ENCODE measurements around the gene RTP1.
"Not testable (repeated sequence)": the region's sequence is repeated elsewhere in the genome, so short reads cannot be mapped to it uniquely, and the experiment has no call there.

Gene RTP1

DNA sequence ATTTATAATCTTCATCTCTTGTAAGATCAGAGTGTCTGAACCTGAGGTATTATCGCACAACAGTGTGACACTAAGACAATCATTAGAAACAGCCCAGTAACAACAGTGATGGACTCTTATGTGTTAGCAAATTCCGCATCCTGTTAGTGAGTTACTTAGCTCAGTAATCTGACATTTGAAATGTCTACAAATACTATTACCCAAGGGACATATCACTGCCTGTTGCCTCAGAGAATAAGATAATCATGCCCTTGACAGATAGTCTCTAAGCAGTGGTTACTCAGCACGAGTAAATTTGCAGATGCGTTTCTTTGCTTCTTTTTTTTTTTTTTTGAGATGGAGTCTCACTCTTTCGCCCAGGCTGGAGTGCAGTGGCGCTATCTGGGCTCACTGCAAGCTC is 13.4 kb upstream of the RTP1 start:
- Mint-ChIP-seq H3K36me3 (ENCODE audit: low read depth) (no peaks in the 10 kb centered on the region), H3K9me3 (no peaks in the 10 kb centered on the region), H3K4me3 (no peak overlapping the region), H3K27ac (no peak overlapping the region), H3K27me3 (peaks cover 56% of the 10 kb centered on the region), H3K4me1 (ENCODE audit: low read depth) (peaks cover 10% of the 10 kb centered on the region)
- intact Hi-C loops (cut with micrococcal nuclease) = no loop called here

DNA sequence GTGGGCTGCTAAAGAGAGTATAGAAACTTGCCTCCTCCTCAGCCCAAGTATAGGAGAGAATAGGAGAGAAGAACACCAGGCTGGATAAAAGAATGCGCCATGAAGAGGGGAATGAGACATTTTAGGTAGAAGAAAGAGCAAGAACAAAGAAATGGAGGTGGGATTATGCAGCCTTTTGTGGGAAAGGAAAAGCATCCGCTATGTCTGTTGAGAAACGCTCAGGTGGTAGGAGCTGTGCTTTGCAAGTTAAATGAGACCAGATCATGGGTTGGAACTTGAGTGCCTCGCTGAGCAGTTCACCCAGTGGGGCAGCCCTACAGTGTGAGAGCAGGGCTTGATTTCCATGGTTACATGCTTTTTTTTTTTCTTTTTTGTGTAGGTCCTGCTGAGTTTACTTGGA is 11.5 kb upstream of the RTP1 start:
- Mint-ChIP-seq H3K27ac (no peak overlapping the region), H3K36me3 (ENCODE audit: low read depth) (no peaks in the 10 kb centered on the region), H3K4me3 (no peak overlapping the region), H3K9me3 (no peaks in the 10 kb centered on the region), H3K27me3 (peaks cover 53% of the 10 kb centered on the region), H3K4me1 (ENCODE audit: low read depth) (peaks cover 21% of the 10 kb centered on the region)
- intact Hi-C loops (cut with micrococcal nuclease) = no loop called here

- Mint-ChIP-seq H3K27ac (no peak overlapping the region), H3K36me3 (ENCODE audit: low read depth) (no peaks in the 10 kb centered on the region), H3K27me3 (peaks cover 56% of the 10 kb centered on the region), H3K4me1 (ENCODE audit: low read depth) (peaks cover 27% of the 10 kb centered on the region), H3K9me3 (no peaks in the 10 kb centered on the region), H3K4me3 (no peak overlapping the region)
- intact Hi-C loops (cut with micrococcal nuclease) = no loop called here
These were observed 10.9 kb upstream of the RTP1 start for GRCh38 chr3:187186375-187186774.

DNA sequence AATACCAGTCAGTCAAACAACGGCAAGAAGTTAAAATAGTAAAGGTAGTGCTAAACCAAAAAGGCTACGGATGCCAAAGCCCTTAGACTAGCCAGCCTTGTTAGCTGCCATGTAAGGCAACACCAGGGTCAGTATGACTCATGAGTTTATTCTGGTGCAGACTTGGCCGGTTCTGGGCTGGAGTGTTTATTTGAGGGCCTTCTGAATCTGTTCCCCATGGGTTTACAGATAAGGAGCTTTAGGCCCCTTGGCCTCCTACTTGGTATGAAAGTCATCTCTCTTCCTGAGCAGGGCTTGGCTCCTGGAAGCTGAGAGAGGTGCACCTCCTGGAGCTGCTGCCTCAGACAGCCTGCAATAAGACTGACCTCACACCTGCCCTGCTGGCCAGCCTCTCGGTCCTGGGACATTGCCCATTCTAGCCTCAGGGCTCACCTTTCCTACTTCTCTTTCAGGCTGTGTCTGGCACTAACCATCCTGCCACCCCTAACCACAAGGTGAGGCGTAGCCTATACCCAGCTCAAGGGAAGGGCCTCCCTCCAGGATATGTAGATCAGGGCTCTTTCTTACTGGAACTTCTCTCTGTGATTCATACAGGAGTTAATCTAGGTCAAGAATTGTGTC is 10.4 kb upstream of the RTP1 start:
- intact Hi-C loops (cut with micrococcal nuclease) = no loop called here
- no peaks in the 10 kb centered on the region for H3K9me3 Mint-ChIP-seq
- no peak overlapping the region for H3K4me3 Mint-ChIP-seq
- peaks cover 27% of the 10 kb centered on the region for H3K4me1 Mint-ChIP-seq (ENCODE audit: low read depth)
- peaks cover 59% of the 10 kb centered on the region for H3K27me3 Mint-ChIP-seq
- no peaks in the 10 kb centered on the region for H3K36me3 Mint-ChIP-seq (ENCODE audit: low read depth)
- H3K27ac Mint-ChIP-seq = no peak overlapping the region

DNA sequence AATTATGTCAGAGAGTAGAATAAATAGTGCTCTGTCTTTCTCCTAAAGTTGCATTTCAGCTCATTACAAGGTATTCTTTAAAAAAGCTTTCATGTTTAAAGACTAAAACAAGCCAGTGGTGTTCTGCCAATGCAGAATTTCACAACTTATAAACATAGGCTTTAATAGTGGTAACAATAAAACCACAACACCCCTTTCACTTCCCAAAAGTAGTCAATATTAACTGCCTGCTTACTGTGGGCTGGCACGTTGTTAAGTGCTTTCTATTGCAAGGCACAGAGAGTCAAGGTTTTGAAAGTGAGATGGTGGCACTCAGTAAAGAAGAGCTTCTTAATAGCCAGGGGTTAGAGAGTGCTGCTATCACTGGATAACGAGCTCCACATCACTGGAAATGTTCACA is 8.4 kb upstream of the RTP1 start:
- Mint-ChIP-seq H3K36me3 (ENCODE audit: low read depth) (no peaks in the 10 kb centered on the region), H3K4me1 (ENCODE audit: low read depth) (peaks cover 16% of the 10 kb centered on the region), H3K9me3 (no peaks in the 10 kb centered on the region), H3K27me3 (peaks cover 70% of the 10 kb centered on the region), H3K27ac (no peak overlapping the region), H3K4me3 (no peak overlapping the region)
- intact Hi-C loops (cut with micrococcal nuclease) = no loop called here

DNA sequence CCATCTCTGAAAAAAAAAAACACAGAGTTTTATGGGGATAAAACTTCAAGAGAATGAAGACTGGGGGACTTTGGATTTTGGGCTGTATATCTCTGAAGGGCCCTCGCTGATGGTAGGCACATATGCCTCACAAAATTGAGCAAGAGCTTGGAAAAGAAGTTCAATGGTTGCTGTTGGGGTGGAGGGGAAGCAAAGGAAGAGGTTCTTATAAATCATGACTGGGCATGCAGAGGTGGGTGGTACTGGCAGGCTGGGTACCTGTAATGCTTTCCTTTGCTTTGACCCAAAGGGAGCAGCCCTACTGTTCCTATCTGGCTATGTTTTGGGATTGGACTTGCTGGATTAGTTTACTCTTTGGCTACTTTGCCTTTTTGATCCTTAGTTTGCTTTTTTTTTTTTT is 6.0 kb upstream of the RTP1 start:
- Mint-ChIP-seq H3K4me1 (ENCODE audit: low read depth) (peaks cover 16% of the 10 kb centered on the region), H3K9me3 (no peaks in the 10 kb centered on the region), H3K27me3 (peaks cover 73% of the 10 kb centered on the region), H3K4me3 (no peak overlapping the region), H3K36me3 (ENCODE audit: low read depth) (no peaks in the 10 kb centered on the region), H3K27ac (no peak overlapping the region)
- intact Hi-C loops (cut with micrococcal nuclease) = no loop called here

GRCh38 chr3:187193181-187193580 is 4.1 kb upstream of the RTP1 start:
- H3K36me3 Mint-ChIP-seq (ENCODE audit: low read depth) = no peaks in the 10 kb centered on the region
- no peaks in the 10 kb centered on the region for H3K9me3 Mint-ChIP-seq
- peaks cover 16% of the 10 kb centered on the region for H3K4me1 Mint-ChIP-seq (ENCODE audit: low read depth)
- H3K4me3 Mint-ChIP-seq = no peak overlapping the region
- peaks cover 63% of the 10 kb centered on the region for H3K27me3 Mint-ChIP-seq
- H3K27ac Mint-ChIP-seq = no peak overlapping the region
- intact Hi-C loops (cut with micrococcal nuclease) = no loop called here

DNA sequence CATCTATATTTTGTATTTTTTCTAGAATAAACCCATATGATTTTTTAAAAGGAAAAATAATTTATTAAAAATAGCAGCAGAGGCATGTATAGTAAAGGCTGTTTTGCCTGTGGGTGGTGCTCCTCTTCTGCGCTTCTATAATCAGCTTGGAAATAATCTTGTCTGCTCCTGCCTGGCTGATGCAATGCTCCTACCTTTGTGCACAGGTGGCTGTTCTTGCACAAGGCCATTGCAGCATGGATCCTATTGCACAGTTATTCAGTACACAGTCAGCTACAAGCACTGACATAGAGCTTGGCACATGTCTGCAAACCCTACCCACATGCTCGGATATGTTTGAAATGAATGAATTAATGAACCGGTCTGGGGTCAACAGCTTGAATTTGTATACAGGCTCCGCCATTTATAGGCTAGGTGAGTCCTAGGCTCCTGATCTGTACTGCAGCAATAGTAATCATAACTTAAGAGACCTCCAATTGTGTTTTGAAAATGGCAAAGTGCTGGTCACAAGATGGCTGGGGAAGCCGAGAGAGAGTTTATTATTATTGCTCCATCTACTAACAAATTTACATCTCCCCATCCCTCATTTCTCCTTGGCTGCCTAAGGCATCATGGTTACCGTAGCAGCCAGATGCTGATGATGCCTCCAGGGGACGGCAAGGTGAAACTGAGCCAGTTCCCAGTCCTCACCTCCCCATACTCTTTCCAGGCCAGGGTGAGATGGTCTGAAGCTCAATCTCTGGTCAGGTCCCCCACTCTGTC is 532 bp upstream of the RTP1 start:
- H3K4me3 Mint-ChIP-seq = no peak overlapping the region
- intact Hi-C loops (cut with micrococcal nuclease) = no loop called here
- H3K27ac Mint-ChIP-seq = no peak overlapping the region
- no peaks in the 10 kb centered on the region for H3K9me3 Mint-ChIP-seq
- H3K4me1 Mint-ChIP-seq (ENCODE audit: low read depth) = no peaks in the 10 kb centered on the region
- H3K36me3 Mint-ChIP-seq (ENCODE audit: low read depth) = no peaks in the 10 kb centered on the region
- peaks cover 48% of the 10 kb centered on the region for H3K27me3 Mint-ChIP-seq

DNA sequence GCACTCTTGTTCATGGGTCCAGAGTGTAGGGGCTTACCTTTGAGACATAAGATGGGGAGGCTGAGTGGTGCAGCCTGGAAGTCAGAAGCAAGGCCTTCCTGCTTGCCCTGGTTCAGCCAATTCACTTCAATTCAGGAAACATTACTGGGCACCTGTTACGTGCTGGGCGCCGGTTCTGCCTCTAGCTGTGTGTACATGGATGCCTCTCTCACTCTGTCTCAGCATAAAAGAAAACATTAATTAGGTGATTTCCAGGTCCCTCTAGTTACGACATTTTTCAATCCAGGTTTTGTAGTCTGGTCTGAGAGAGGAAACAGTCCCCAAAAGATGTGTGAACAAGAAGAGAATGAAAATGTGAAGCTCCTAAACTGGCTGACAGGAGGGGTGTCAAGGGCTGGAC is 1.2 kb downstream of the RTP1 start:
- intact Hi-C loops (cut with micrococcal nuclease) = no loop called here
- H3K36me3 Mint-ChIP-seq (ENCODE audit: low read depth) = no peaks in the 10 kb centered on the region
- no peaks in the 10 kb centered on the region for H3K9me3 Mint-ChIP-seq
- H3K27ac Mint-ChIP-seq = no peak overlapping the region
- H3K4me3 Mint-ChIP-seq = no peak overlapping the region
- H3K4me1 Mint-ChIP-seq (ENCODE audit: low read depth) = no peaks in the 10 kb centered on the region
- H3K27me3 Mint-ChIP-seq = peaks cover 39% of the 10 kb centered on the region

GRCh38 chr3:187199463-187200050 is 2.3 kb downstream of the RTP1 start:
- H3K27ac Mint-ChIP-seq; H3K9me3 Mint-ChIP-seq; H3K36me3 Mint-ChIP-seq (ENCODE audit: low read depth); H3K4me1 Mint-ChIP-seq (ENCODE audit: low read depth); H3K4me3 Mint-ChIP-seq; intact Hi-C loops (cut with micrococcal nuclease): not testable (repeated sequence)
- H3K27me3 Mint-ChIP-seq = peaks cover 30% of the 10 kb centered on the region

DNA sequence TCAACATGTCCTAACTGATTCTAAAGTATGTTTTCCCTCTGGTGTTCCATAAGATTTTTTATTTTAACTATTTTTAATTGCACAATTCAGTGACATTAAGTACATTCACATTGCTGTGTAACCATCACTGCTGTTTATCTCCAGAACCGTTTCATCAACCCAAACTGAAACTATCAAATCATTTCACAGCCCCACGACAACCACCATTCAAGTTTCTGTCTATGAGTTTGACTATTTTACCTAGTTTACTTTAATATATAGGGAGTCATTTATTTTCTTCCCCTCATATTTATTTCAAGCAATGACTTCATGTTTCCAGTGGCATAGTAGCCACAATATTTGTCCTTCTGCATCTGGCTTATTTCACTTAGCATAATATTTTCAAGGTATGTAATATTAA is 8.4 kb downstream of the RTP1 start:
- intact Hi-C loops (cut with micrococcal nuclease) = no loop called here
- no peak overlapping the region for H3K4me3 Mint-ChIP-seq
- H3K9me3 Mint-ChIP-seq = no peaks in the 10 kb centered on the region
- H3K36me3 Mint-ChIP-seq (ENCODE audit: low read depth) = no peaks in the 10 kb centered on the region
- no peaks in the 10 kb centered on the region for H3K4me1 Mint-ChIP-seq (ENCODE audit: low read depth)
- peaks cover 14% of the 10 kb centered on the region for H3K27me3 Mint-ChIP-seq
- H3K27ac Mint-ChIP-seq = no peak overlapping the region

DNA sequence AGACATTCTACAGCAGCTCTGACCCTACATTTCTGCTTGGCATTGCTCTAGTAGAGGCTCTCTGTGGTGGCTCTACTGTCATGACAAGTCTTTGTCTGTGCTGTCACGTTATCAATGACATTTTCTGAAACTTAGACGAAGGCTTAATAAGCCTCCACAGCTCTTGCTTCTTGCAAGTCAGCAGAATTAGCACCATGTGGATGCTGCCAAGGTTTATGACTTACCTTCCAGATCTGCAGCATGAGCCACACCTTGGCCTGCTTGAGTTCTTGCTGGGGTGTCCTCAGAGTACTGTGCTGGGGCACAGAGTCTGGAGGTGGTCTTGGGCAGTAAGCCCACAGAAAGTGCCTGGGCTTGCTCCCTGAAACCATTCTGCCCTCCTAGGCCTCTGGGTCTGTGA is 9.8 kb downstream of the RTP1 start:
- no peaks in the 10 kb centered on the region for H3K36me3 Mint-ChIP-seq (ENCODE audit: low read depth)
- no peaks in the 10 kb centered on the region for H3K4me1 Mint-ChIP-seq (ENCODE audit: low read depth)
- no peak overlapping the region for H3K4me3 Mint-ChIP-seq
- H3K9me3 Mint-ChIP-seq = no peaks in the 10 kb centered on the region
- peaks cover 10% of the 10 kb centered on the region for H3K27me3 Mint-ChIP-seq
- H3K27ac Mint-ChIP-seq = no peak overlapping the region
- intact Hi-C loops (cut with micrococcal nuclease) = no loop called here

- intact Hi-C loops (cut with micrococcal nuclease) = no loop called here
- no peaks in the 10 kb centered on the region for H3K9me3 Mint-ChIP-seq
- no peaks in the 10 kb centered on the region for H3K4me1 Mint-ChIP-seq (ENCODE audit: low read depth)
- H3K36me3 Mint-ChIP-seq (ENCODE audit: low read depth) = no peaks in the 10 kb centered on the region
- H3K4me3 Mint-ChIP-seq = no peak overlapping the region
- H3K27me3 Mint-ChIP-seq = peaks cover 9% of the 10 kb centered on the region
- no peak overlapping the region for H3K27ac Mint-ChIP-seq
These were observed 10.3 kb downstream of the RTP1 start for GRCh38 chr3:187207624-187208023.

GRCh38 chr3:187208159-187208558 is 10.9 kb downstream of the RTP1 start:
- H3K9me3 Mint-ChIP-seq = no peaks in the 10 kb centered on the region
- H3K4me3 Mint-ChIP-seq = no peak overlapping the region
- H3K27me3 Mint-ChIP-seq = peaks cover 8% of the 10 kb centered on the region
- intact Hi-C loops (cut with micrococcal nuclease) = no loop called here
- no peaks in the 10 kb centered on the region for H3K4me1 Mint-ChIP-seq (ENCODE audit: low read depth)
- no peaks in the 10 kb centered on the region for H3K36me3 Mint-ChIP-seq (ENCODE audit: low read depth)
- no peak overlapping the region for H3K27ac Mint-ChIP-seq
